Activated T-helper 1 cell treated with anti-CD3 and anti-CD28 coated beads, Interleukin-2, amount 50 U/mL, for 16 hours (primary cell): Measurements from ENCODE around the gene GPC2.

Experiments
- DNase-seq, 2 donors: peaks; one replicate each; pipeline ENCODE4 v3.0.0-alpha.2; 2020; ENCODE audit warnings: low read depth in 1 of 2, low spot score in 1 of 2

The GPC2 gene

DNA sequence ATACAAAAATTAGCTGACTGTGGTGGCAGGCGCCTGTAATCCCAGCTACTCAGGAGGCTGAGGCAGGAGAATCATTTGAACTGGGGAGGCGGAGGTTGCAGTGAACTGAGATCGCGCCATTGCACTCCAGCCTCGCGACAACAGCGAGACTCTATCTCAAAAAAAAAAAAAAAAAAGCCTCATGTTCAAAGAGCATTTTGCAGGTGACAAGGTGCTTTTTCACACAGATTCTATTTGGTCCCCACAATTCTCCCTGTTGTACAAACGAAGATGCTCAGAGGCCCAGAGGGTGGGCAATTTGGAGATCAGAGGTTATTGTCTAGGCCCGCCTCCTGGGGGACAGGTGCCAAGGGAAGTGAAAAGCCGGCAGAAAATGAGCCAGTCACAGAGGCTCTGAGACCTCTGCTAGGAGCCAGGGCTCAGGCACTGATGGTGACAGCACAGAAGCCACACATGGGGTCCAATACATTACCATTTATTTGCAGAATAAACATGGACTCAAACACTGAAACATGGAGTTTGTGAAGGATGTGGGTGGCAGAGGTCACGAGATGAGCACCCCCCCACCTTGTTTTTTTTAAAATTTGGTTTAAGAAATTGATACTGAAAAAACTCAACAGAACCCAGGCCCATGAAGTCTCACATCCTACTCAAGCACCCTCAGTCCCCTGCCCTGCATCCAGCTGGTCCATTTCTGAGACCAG lies 7.9 kb downstream of the GPC2 start:
- DNase-seq = no peak

- no peak for DNase-seq
Measured at GRCh38 chr7:100167912-100168323, 9.3 kb downstream of the GPC2 start.

GRCh38 chr7:100166970-100167911 lies 9.9 kb downstream of the GPC2 start:
- DNase-seq = no peak

GRCh38 chr7:100166317-100166940 lies 10.8 kb downstream of the GPC2 start:
- no peak for DNase-seq

GRCh38 chr7:100163871-100164270 lies 13.3 kb downstream of the GPC2 start:
- no peak for DNase-seq

DNA sequence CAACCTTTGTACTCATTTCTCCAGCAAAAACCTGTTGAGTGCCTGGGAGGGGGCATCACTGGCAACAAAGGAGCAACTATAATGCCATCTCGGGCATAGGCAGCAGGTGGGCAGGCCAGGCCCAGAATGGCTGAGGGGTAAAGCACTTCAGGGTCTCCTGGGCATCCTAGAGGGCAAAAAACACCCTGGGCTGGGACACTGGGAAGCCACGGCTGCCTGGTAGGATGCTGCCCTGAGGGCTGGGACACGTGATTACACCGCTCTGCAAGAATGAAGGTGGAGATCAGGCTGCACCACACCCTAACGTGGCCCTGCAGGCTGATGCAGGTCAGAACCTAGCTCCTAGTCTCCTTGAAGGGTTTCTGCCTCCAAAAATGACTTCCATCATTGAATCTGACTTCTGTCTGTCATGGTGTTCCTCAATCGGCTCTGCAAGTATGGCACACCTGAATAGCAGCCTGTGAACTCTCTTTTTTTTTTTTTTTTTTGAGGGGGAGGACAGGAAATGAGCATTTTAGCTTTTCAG lies 14.1 kb downstream of the GPC2 start:
- DNase-seq = no peak

DNA sequence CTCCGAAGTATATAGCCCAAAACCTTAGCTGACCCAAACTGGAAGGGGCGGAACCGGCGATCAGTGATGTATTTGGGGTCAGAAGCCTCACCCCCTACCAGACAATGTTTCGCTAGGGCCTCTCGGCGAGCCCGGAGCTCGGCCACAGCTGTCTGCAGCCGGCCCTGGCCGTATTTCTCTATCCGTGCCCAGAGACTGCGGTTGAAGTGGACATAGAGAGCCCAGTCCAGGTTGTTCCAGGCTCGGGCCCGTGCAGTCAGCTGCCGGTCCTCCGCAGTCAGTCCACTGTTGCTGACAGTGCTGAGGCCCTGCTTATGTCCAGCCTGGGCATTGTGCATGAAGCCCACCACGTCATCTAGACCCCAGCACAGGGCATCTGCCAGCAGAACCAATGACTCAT lies 17.1 kb downstream of the GPC2 start:
- no peak for DNase-seq

DNA sequence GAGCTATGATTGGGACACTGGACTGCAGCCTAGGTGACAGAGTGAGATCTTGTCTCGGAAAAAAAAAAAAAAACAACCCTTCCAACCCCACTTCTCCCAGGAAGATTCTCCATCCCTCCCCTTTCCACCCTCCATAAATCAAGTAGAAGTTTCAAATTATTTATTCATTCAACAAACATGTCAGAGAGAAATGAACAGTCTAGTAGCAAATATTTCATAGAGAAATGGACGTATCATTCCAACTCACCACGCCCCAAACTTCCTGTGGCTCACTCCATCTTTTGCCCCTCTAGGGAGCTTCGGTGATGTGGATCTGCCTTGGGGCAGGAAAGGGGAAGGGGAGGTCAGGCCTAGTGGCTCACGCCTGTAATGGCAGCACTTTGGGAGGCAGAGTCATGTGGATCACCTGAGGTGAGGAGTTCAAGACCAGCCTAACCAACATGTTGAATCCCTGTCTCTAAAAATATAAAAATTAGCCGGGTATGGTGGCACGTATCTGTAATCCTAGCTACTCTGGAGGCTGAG lies 18.0 kb downstream of the GPC2 start:
- no peak for DNase-seq

GRCh38 chr7:100158229-100159098 lies 18.7 kb downstream of the GPC2 start, which contains the start of gene TRAPPC14:
TRAPPC14 (minus strand) TSS chr7:100158723; CDS start chr7:100158499, 224 bp downstream.
- peak; percentile 85 to 88 for DNase-seq

GRCh38 chr7:100157334-100158228 lies 19.6 kb downstream of the GPC2 start:
- DNase-seq = no peak

DNA sequence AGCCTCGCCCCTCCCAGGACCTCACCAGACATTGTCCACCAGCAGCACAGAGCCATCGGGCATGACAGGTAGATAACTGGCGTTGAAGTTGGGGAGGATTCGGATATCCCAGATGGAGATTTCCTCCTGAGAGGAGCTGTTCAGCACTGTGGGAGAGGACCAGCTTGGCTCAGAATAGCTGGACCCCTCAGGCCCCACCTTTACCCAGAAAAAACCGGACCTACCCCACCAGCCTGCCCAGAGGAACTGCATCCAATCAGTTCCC lies 20.2 kb downstream of the GPC2 start:
- DNase-seq = no peak

DNA sequence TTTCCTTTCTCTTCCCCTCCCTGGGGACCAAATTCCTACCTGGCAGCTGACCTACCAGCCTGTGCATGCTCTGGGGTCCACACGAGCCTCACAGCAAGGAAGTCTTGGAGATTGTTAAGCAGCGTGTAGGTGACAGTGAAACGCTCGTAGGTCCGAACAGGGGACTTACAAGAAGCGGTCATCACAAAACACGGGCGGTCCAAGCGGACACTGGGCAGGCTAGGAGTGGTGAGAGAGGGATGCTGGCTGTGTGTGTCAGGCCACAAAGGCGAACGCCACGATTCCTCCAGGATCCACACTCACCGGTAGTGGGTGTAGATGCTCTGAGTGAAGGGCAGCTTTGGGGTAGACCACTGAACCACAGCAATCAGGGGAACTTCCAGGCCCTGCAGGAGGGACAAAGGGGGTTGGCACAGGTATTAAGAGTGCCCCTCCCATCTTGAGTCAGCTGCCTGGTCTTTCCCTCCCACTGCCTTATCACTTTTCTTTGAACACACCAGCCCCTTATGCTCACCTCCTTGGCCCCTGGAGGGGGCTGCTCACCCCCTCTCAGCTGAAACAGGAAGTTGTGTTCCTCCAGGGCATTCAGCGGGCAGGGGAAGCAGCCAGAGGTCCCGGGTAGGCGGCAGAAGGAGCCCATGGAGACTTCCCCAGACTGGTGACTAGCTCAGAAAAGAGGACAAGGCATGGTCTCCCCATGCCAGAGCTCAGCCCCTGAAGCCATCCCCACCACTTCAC lies 20.7 kb downstream of the GPC2 start:
- DNase-seq = no peak

DNA sequence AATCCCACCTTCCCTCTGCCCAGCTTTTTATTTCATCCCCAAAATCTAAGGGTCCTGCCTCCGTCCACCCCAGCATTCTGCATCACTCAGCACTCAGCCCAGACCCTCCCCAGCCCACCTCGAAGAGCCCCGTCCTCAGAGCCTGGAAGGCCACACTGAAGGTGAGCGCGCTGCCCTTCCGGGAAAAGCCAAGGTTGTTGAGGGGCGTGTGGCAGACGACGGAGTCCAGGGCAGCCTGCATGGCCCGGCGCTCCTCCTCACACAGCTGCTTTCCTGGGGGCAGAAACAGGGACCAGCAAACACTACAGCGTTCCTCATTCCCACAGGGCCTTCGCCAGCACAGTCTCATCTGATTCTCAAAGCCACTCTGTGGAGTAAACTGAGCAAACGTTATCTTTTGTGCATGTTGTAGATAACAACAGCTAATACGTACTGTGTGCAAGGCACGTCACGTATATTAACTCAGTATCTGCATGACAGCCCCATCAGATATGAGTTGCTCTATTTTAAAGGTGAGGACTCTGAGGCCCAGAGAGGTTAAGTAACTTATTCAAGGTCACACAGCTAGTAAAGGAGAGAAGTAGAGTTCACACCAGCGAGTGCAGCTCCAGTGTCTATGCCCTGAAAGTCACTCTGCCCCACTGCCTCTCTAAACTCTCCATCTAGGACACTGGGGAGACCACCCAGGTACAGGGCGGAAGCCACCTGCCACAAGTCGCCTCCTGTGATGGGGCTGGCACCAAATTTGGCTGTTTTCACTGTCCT lies 21.4 kb downstream of the GPC2 start:
- no peak for DNase-seq

GRCh38 chr7:100154651-100155491 lies 22.3 kb downstream of the GPC2 start:
- no peak for DNase-seq

- no peak for DNase-seq
Measured at GRCh38 chr7:100153708-100154535, 23.3 kb downstream of the GPC2 start.

DNA sequence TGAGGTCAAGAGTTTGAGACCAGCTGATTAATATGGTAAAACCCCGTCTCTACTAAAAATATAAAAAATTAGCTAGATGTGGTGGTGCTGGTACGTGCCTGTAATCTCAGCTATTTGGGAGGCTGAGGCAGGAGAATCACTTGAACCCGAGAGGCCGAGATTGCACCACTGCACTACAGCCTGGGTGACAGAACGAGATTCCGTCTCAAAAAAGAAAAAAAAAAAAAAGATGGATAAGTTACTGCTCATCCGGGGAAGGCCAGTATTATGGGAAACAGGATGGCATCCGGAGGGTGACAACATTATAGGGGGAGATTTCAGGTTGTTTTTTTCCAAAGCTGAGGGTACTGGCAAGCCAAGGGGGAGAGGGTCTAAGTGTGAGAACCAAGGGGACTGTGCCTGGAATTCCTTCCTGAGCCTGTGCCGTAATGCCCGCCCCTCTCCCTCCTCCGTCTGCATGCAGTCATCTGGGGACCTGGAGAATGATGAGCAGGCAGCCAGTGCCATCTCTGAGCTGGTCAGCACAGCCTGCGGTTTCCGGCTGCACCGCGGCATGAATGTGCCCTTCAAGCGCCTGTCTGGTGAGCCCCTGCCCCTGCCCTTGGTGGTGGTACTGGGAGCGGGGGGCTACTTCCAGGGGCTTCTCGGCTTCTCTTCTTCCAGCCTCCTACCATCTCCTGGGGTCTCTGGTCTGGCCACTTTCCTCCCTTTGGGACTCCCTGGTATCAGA lies 24.1 kb downstream of the GPC2 start:
- no peak for DNase-seq
